ENCODE data around the gene COL21A1.

The COL21A1 gene

DNA sequence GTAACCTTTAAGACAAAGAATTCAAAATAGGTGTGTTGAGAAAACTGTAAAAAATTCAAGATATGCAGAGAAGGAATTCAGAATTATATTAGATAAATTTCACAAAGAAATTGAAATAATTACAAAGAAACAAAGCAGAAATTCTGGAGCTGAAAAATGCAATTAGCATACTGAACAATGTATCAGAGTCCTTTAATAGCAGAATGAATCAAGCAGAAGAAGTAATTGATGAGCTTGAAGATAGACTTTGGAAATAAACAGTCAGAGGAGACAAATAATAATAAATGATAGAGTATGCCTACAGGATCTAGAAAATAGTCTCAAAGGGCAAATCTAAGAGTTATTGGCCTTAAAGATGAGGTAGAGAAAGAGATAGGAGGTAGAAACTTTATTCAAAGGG, 131.7 kb downstream of the COL21A1 start:
- no peak for DNase-seq

DNA sequence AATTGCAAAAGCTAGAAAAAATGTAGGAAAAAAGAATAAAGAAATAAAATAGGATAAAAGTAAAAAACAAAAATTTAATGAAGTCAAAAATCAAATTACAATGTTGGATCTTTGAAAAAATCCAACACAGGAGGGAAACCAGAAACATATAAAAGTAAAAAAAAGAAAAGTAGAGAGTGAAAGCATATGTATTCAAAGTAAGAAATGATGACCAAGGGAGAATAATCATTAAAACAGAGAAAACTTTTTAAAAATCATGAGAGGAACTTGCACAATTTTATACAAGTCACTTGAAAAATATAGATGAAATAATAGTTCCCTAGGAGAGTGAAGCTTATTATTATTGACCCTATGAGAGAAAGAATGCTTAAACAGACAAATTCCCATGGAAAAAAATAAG, 138.2 kb downstream of the COL21A1 start:
- no peak for DNase-seq

DNA sequence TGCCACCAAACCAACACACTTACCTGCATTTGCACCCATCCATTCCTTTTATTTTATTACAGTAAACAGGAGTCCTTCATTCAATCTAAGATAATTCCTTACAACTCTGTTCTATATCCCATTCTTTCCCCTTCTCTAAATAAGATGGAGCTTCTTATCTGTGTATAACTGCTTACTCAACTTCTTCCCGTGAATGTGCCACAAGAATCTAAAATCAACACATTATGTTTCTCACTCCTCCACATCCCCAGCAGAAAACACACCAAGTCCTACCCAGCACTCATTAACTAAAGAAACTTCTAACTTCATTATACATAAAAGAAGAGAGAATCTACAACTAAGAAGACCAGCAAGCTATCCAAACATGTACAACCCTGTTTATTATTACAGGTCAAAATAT, 141.1 kb downstream of the COL21A1 start:
- DNase-seq = no peak

DNA sequence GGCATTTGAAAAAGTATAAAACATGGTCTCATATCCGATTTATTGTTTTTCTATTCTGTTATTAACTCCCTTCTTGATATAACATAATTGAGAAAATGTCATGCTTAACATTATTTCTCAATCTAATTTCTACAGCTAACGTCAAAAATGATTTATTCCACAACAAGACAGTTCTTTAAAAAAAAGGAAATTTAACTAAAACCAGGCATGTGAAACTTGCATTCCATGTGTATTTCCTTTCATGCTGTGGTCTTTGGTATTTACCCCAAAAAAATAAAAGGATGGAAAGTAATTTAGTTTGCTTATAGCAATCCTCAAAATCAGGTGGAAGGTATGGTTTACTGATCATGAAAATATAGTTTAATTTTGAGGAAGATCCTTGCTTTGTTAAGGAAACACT, 142.8 kb downstream of the COL21A1 start:
- DNase-seq = no peak

DNA sequence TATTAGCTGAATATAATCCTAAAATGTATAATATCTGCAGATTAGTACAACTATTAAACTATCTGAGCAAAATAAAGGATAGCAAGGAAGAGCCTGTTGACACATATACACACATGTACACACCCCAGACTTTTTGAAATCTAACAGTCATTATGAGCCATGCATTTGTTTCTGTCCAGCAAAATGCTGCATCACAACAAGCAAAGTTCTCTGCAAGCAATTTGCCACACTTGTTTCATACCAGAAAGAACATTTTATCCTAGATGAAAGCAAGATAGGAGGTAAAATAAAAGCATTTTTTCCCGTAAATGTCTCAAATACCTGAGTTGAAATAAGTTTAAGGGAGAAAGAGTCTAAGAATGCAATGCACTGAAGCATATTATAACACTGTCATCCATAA, 145.2 kb downstream of the COL21A1 start:
- no peak for DNase-seq

DNA sequence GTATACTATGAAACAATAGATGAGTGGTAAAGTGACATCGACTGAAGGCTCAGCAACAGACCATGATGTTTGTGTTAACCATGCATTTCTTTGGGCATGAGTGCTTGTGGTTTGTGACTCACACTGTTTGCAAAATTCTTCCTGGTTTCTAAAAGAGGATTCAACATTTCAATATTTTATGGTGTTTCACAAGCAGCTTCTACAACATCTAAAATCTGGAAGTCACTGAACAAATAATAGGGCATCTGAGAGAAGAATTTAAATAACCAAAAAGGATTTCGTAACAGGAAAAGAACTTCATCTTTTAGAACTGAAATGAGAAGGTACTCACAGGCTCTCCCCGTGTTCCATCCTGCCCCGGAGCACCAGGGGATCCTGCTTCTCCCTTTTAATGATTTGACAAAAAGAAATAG, 146.2 kb downstream of the COL21A1 start:
- DNase-seq = no peak

DNA sequence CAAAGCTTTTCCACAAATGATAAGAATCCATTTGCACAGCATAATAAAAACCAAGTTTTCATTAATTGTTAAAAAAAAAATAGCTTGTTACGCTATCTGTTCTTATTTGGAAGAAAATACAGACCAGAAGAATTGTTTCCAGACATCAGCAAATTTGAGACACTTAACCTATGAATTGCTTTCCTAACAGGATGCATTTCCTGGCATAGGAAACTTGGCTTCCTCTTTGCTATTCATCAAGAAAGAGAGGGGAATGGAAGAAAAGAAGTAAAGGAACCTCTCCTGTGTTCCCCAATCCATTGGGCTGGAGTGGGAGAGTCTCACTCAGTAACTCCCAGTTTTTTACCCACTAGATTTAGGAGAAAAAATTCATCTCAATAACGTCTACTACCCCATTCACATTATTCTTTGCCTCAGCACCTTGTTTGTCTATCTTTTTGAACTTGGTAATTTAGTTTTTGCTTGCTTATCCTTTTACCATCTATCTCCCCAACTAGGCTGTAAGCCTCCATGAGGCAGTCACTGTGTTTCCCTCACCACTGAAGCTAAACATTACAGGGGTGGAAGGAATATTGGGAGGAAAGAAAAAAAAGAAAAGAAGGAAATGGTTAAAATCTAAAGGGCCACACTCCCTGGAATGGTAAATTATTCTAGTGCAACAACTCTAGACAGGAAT, 150.3 kb downstream of the COL21A1 start:
- no peak for DNase-seq

DNA sequence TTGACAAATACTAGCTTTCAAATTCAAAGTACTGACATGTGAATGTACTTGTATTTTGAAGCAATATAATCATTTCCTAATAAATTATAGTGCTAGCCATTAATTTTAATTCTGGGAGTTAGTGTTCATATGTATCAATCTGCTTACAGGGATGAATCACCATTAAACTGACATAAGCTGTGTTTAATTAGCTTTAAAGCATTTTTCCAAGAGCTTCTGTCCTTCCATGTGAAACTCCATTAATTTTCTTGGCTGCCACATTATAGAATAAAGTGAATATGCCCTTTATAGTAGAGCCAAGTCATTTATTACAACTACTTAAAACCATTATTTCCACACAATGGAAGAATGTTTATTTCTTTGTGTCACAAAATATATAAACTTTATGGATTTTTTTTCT, 150.8 kb downstream of the COL21A1 start:
- DNase-seq = no peak

DNA sequence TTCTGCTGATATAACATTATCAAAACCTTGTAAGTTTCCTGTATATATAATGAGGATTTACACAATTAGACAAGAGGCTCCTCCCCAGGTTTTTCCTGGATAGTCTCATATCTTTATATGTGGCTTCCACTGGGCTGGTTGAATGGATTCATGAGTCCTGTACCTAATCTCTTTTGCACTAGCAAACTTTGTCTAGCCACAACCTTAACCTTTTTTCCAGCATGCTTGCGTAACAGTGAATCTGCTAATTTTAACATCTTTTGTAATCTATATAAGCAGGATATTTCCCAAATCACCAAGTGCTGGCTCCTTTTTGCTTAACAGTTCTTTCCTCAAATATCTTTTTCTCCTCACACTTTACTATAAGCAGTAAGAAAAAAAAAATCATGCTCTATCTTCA, 153.6 kb downstream of the COL21A1 start:
- no peak for DNase-seq

DNA sequence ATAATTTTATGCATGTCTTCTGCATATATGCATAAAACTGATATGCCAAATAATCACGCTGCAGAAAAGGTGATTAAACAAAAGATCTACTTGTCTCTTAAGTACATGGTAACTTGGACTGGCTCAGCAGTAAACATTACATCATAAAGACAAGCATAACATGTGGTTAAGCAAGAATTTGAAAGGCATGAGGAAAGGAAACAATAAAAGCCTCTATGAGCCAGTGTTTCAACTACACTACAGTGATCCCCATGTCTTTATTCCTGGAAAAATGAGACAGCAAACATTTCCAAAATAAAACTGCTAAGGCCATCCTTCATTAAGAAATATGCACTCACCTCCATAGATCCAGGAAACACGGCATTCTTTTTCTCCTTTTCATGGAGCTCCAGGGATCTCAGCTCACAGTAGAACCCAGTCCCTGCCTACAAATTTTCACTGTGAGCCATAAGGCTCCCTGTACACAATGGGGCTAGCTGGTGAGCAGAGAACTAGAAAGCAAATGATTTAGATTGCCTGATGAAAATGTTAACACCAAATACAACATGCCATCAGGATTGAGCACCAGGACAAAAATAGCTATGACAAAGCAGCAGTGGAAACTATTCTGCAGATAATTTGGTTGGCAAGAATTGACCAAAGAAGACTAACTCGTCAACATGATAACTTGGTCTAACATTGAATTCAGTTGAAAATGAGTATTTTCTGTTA, 156.1 kb downstream of the COL21A1 start:
- no peak for DNase-seq

DNA sequence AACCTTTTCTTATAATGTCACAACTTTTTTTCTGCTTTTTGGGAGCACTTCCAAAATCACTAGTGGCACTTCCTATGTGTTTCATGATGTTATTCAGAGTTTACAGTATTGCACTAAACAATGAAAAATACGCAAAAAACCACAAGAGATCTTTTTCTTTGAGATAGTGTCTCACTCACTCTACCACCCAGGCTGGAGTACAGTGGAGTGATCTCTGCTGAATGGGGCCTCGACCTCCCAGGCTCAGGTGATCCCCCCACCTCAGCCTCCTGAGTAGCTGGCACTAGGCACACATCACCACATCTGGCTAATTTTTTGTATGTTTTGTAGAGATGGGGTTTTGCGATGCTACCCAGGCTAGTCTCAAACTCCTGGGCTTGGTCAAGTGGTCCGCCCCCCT, 158.7 kb downstream of the COL21A1 start:
- no peak for DNase-seq

DNA sequence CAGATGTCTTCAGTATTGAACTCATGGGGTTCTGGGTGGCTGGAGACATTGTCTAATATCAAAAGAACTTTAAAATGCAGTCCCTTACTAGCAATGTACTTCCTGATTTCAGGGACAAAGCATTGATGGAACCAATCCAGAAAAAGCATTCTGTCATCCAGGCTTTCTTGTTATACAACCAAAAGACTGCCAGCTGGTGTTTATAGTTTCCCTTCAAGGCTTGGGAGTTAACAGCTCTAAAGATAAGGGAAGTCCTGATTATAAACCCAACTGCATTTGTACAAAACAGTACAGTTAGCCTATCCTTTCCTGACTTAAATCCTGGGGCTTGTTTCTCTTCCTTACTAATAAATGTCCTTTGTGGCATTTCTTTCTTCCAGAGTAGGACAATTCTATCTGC, 160.0 kb downstream of the COL21A1 start:
- DNase-seq = no peak

DNA sequence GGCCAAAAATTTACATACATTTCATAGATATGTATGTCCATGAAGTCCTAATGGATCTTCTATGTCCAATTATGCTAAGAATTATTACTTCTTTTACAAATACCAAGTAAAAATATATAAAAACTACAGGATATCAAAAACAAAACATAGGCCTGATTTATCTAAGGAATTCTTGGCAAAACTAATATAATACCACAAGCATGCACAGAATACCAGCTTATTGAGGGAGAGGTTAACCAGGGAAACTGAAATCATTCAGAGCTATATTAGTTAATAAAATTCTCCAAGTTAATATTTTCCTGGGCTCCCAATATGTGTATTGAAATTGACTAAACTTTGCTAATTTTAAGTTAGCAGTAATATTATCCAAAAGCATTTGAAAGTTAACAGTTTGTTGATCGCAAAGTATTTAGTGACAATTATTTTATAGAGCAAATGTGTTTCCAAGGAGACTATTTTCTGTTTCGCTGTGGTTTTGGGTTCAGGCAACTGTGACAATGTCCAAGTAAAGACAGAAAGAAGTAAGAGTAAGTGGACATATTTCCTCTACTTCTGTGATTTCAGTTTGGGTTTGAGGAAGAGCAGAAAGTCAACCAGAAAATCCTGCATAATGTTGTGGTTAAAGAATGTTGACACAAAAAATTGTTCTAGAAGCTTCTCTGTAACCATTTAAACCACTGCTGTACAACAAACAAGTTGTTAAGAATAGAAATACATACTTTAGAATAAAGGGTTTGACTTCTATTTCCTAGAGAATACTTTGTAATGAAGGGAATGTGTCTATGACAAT, 167.4 kb downstream of the COL21A1 start:
- no peak for DNase-seq

DNA sequence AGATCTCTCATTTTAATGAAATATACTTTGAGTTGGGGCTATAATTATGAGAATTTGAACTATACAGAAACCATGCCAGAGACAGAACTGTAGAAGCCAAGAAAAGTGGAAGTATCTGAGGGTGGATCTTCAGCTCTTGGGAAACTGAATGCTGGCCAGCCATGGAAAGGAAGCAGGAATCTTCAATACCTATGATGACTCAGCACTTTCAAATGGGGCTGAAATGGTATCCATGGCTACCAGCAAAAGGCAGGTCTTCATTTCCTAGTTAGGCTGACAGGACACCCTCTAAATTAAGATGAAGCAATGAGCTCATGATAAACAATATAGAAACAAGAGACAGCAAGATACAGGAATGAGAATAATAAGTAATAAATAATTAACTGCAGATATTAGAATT, 171.3 kb downstream of the COL21A1 start:
- no peak for DNase-seq

DNA sequence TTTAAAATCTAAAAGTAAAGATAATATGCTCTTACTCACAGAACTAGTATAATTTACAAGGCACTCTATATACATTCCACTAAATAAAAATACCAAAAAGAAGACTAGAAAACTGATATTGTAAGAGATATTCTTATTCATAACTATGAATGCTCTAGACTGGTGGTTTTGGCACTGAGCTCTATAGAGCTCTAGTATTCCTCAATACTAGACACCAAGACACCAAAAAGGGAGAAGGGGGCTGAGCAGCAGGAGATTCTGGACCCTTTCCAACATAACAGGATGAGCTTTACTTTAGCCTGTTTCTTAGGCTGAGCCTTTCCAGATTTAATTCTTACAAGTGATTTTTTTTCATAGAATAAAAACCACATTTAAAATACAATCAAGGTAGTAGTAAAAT, 173.6 kb downstream of the COL21A1 start:
- DNase-seq = no peak

DNA sequence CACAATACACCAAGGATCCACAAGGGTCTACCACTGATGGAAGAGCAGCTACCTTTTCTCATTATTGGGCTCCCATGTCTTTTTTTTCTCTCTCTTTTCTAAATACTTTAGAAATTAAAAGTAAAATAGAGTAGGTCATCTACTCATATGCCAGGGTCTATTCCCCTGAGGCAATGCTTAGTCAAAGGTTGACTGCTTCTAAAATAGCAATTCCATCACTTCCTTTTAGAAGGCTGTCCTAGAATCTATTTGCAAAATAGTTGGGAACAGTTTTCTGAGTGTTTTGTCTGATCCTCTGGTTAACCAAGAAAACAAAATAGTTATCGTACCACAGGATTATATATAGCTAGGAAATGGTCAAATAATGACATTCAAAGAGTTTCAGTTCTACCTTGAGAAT, 174.1 kb downstream of the COL21A1 start:
- no peak for DNase-seq

DNA sequence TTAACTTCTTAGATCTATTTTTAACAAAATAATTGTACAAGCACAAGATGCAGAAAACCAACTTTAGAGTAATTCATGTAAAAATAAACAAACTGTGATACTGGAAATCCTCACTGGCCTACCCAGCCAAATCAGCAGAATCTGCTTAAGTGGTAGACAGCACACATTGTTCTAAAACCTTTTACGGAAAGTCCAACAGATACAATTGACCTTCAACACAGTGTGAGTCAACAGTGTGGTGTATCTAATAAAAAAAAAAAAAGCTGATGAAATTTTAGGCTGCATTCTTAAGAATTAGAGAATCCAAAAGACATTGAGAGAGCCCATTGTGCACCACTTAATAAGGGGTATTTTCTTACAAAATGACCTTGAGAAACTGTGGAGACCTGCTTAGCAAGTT, 174.5 kb downstream of the COL21A1 start:
- DNase-seq = no peak

DNA sequence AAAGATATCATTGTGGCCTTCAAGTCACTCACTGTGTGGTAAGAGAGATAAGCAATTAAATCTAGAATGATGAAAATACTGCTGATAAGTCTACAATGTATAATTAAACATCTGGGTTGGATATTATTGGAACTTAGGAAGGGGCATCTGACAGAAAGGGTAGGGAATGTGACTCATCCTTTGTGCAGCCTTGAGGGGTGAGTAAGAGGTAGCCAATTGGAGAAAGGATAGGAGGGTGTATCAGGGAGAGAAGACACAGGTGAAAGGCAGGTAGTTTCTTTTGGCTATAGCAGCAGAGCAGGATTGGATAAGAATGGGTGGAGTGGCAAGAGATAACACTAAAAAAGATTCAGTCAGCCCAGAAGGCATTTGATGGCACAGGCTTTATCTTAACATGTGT, 182.0 kb downstream of the COL21A1 start:
- no peak for DNase-seq

DNA sequence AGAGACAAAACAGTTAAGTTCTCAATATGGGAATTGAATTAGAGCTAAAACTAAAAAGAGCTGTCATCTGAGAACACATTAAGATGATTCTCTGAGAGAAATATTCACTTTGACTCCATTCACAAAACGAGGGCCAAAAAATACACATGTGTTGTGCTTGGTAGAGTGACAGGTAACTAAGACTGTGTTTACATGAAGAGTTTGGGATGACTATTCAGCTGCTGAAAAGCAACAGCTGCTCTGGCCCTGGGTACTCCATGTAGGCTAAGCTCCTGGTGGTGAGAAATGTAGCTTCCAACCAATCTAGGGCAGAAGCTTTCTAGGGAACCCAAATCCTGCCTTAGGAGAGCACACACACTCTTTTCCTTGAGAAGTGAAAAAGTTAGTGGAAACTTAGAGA, 184.5 kb downstream of the COL21A1 start:
- no peak for DNase-seq

DNA sequence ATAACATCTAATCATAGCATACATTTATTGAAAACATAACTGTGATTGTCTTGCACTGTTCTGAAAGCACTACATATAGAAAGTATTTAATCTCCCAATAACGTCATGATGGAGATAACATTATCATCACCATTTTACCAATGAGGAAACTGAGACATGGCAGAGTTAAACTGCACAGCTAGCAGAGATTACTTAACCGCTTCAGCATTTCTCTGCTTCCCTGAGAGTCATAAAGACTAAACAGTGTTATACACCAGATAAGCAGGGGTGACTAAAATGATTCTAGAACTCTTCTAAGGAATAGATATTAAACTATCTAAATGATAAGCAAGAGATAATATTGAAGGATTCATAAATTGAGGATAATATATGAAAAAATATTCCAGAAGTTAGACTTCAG, 188.7 kb downstream of the COL21A1 start:
- no peak for DNase-seq

DNA sequence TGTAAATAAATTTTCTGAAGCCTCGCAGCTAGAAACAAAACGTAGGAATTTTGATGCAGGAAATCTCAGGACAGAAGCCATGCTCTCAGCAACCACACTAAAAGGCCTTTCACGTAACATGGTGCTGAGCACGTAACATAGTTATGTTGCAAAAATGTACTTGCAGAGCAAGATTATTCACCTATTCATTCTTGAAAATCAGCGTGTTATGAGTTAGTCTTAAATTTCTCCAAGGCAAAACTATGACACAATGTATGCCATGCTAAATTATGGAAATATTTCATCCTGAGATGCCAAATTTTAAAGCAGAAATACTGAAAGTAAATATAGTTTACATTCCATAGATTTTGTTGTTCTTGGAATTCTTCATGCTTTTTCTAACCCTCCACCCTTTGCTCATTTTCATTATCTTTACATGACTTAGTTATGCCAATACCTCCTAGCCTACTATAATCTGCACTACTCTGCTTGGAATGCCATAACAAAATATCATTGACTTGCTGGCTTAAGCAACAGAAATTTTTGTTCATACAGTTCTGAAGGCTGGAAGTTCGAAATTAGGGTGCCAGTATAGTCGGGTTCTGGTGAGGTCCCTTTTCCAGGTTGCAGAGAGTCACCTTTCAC, 192.2 kb downstream of the COL21A1 start:
- no peak for DNase-seq

DNA sequence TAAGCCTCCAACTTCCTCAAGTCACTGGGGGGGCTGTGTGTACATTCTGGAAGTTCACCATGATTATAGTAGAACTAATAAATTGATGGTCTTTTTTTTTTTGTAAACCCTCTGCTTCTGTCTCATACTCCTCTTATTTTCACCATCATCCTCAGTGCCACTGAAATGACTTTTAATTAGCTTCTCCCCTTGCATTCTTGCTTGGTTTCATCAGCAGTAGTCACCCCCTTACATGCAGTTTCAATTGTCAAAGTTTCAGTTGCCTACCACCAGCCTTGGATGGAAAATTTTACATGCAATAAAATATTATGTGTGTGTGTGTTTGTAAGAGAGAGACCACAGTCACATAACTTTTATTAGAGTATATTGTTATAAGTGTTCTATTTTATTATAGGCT, 196.2 kb downstream of the COL21A1 start:
- no peak for DNase-seq
